NCI-H2081 treated with DMSO at 0.1 percent for 48 hours (cell line): ENCODE measurements around the gene HBM.
"Not testable (repeated sequence)": the region's sequence is repeated elsewhere in the genome, so short reads cannot be mapped to it uniquely, and the experiment has no call there.

Experiments
- DNase-seq: peaks from one replicate; lab custom pipeline; 2025; lab: John Stamatoyannopoulos, UW

HBM gene

DNA sequence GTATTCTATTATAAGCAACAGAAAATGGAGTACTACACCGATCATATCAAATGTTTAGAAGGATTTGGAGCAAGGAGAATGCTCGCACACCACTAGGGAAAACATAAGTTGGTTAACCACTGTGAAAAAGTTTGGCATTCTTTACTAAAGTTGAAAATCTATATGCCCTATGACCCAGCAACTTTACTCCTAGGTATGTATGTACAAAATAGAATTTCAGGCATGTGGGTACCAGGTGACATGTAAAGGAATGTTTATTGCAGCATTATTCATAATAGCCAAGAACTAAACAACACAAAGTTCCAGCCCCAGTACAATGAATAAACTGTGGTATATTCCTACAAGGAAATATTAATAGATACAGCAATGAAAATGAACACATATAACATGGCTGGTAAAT lies 19.1 kb upstream of the HBM start:
- DNase-seq, result no peak

DNA sequence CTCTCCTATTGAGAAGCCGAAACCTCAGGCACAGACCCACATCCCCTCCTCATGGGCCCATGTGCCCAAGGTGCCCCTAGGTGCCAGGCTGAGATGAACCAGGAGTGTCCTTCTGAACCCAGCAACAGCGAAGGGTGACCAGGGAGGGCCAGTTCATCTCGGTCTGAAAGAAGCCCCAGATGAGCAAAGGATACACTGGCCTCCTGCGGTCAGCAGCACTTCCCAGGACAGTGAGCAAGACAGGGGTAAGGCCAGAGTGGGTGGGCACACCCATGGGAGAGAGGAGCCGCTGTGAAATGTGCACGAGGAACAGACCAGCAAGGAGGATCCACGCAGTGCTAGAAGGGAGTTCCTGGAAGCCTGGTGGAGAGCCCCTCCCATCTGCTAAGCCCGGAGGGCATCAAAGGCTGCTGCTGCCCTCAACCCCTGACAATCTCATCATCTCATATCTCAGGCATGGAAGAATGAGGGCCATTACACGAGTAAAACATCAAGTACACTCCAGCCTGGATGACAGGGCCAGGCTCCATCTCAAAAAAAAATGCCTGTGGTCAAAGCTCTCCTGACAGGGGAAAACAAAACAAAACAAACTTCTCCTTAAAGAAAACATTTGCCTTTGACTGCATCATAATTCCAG lies 16.6 kb upstream of the HBM start:
- no peak for DNase-seq

DNA sequence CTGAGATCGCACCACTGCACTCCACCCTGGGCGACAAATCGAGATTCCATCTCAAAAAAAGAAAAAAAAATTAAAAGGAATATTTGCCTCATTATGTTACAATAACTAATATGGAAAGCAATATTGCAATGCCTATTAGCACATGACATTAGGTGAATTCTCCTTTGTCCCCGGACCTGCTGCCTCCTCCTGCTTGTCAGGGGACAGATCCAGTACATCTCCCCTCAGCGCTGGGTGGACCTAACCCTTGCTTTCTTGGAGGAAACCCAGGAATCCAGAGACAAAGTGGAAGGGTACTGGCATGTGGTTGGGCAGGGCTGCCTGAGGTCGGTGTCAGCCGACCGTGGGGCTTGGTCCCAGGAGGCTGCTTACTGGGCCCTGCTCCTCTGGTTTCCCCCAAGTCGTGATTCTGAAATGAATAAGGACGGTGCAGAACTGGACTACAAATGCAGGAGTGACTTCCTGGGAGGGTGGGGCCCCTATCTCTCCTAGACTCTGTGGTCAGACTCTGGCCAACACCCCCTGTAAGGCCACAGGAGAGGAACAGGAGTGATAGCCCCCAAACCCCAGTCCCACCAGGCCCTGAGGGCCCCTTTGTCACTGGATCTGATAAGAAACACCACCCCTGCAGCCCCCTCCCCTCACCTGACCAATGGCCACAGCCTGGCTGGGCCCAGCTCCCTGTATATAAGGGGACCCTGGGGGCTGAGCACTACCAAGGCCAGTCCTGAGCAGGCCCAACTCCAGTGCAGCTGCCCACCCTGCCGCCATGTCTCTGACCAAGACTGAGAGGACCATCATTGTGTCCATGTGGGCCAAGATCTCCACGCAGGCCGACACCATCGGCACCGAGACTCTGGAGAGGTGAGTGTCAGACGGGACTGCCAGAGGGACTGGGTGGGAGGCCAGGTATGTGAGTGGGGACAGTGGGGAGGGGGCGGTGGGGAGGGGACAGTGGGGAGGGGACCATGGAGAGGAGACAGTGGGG lies 13.3 kb upstream of the HBM start, which contains the start of gene HBZ:
HBZ (plus strand) TSS at position 504 of the 988 bp plus-strand sequence; CDS start at position 770, 266 bp downstream.
- no peak for DNase-seq

DNA sequence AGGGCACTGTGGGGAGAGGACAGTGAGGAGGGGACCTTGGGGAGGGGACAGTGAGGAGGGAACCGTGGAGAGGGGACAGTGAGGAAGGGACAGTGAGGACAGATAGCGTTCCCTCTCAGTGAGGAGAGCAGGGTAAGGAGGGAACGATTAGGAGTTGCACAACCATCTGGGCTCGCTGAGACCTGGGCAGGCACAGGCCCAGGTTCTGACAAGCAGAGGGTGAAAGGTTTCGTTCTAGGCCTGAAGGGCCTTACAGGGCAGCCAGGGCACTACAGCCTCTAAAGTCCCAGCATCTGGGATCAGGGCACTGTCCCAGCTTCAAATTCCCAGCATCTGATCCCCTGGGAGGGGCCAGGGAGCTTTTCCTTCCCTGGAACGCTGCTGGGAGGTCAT lies 12.7 kb upstream of the HBM start:
- DNase-seq, result not testable (repeated sequence)

DNA sequence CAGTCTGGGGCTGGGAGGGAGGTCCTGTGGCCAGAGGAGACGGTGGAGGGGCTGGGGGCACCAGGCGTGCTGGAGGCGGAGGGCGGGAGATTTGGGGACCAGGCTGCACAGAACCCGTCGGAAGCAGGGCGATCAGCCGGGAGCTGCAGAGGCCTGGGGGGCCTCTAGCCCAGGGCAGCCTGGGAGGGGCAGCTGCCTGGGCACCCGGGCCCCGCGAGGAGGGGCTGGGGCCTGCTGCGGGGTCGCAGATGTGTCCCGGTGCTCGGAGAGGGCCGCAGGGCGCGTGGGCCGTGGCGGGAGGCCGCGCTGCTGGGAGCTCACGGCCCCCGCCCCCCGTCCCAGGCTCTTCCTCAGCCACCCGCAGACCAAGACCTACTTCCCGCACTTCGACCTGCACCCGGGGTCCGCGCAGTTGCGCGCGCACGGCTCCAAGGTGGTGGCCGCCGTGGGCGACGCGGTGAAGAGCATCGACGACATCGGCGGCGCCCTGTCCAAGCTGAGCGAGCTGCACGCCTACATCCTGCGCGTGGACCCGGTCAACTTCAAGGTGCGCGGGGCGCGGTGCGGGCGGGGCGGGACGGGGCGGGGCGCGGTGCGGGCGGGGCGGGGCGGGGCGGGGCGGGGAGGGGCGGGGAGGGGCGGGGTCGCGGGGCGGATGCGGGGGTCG lies 12.1 kb upstream of the HBM start:
- not testable (repeated sequence) for DNase-seq

DNA sequence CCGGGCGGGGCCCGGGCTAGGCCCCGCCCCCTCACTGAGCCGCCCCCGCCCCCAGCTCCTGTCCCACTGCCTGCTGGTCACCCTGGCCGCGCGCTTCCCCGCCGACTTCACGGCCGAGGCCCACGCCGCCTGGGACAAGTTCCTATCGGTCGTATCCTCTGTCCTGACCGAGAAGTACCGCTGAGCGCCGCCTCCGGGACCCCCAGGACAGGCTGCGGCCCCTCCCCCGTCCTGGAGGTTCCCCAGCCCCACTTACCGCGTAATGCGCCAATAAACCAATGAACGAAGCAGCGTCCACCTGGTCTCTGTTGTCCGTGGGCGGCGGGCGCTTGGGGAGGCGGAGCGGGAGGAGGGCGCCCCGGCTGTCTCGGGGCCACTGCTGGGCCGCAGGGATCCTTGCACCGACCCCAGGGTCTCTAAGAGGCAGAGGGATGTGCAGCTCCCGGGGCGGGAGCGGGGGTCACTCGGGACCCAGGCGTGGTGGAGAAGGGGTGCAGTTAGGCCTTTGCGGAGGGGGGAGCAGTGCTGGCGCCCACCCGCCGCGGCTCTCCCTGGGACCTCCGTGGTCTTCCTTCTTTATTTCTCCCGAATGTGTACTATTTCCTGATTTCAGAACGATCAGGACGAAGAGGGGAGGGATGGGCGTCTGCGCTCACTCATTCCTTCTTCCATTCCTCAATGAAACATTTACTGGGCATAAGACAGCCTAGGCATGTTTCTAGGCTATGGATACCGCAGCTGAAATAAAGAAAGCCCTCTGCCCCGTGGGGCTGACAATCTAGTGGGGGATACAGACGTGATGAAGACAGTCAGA lies 11.4 kb upstream of the HBM start:
- no peak for DNase-seq

DNA sequence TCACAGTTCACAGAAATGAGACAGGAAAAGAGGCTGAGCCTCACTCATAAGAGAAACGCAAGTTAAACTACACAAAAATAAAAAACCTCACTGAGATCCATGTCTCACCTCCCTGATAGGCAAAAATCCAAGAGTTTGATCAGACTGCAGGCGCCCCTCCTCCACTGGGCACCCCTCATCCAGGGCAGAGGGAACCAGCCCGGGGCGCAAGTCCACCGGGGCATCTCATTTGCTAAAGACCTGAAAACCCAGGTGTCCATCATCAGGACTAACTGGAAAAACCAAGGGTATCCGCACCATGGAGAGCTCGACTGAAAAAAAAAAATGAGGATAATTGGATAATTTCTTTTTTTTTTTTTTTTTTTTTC lies 10.8 kb upstream of the HBM start:
- DNase-seq, result no peak

DNA sequence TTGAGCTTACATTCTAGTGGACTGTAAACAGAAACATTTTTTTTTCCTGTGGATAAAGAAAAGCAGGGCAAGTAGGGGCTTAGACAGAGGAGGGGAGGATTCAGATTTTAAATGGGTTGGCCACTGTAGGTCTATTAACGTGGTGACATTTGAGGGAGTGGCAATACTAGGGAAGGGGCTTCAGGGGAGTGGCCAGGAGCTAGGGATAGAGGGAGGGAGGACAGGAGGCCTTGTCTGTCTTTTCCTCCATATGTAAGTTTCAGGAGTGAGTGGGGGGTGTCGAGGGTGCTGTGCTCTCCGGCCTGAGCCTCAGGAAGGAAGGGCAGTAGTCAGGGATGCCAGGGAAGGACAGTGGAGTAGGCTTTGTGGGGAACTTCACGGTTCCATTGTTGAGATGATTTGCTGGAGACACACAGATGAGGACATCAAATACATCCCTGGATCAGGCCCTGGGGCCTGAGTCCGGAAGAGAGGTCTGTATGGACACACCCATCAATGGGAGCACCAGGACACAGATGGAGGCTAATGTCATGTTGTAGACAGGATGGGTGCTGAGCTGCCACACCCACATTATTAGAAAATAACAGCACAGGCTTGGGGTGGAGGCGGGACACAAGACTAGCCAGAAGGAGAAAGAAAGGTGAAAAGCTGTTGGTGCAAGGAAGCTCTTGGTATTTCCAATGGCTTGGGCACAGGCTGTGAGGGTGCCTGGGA lies 6.5 kb upstream of the HBM start:
- no peak for DNase-seq

DNA sequence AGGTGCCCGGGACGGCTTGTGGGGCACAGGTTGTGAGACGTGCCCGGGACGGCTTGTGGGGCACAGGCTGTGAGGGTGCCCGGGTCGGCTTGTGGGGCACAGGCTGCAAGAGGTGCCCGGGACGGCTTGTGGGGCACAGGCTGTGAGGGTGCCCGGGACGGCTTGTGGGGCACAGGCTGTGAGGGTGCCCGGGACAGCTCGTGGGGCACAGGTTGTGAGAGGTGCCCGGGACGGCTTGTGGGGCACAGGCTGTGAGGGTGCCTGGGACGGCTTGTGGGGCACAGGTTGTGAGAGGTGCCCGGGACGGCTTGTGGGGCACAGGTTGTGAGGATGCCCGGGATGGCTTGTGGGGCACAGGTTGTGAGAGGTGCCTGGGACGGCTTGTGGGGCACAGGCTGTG lies 5.5 kb upstream of the HBM start:
- DNase-seq, result not testable (repeated sequence)

DNA sequence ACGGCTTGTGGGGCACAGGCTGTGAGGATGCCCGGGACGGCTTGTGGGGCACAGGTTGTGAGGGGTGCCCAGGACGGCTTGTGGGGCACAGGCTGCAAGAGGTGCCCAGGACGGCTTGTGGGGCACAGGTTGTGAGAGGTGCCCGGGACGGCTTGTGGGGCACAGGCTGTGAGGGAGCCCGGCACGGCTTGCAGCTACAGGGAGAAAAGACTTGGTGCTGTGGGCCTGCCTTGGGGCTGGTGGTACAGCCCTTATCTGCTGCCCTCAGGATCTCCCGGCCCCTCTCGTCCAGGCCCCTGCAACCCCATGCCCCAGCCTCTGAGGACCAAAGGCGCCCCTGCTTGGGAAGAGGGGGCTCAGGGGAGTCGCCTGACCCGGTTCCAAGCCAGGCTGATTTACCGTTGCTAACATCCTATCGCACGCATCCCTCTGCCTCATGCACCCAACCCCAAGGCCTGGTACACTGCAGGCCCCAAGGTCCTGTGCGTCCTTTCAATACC lies 5.0 kb upstream of the HBM start:
- DNase-seq, result no peak

DNA sequence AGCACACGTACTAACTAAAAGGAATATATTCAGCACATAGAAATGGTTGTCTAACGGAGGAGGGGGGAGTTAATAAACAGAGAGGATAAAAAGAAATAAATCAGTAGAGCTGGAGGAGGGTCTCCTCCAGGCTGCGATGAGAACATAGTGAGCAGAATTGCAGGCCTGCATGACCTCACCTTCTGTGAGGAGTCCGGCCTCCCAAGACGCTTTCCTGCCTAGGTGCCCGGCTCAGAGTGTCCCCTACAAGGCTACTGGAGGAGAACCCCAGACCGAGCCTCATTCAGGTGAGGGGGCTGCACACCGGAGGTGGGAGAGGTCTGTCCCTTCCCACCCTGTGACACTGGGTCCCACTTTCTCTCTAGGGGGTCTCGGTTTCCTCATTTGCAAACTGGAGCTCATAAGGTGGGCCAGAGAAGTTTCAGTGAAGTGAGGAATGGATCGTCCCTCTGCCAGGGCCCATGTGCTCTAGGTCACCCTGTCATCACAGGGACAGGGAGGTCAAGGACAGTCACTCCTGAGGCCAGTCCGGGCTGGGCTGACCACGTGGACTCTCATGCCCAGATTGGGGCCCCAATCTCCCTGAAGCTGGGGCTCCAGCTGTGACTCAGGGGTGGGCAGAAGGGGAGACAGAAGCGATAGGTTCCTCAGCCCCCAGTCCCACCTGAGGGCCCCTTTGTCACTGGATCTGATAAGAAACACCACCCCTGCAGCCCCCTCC lies 3.3 kb upstream of the HBM start:
- DNase-seq, result no peak

DNA sequence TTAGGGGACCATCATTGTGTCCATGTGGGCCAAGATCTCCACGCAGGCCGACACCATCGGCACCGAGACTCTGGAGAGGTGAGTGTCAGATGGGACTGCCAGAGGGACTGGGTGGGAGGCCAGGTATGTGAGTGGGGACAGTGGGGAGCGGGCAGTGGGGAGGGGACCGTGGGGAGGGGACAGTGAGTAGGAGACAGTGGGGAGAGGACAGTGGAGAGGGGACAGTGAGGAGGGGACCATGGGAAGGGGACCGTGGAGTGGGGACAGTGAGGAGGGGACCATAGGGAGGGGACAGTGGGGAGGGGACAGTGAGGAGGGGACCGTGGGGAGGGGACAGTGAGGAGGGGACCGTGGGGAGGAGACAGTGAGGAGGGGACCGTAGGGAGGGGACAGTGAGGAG lies 2.6 kb upstream of the HBM start:
- not testable (repeated sequence) for DNase-seq

DNA sequence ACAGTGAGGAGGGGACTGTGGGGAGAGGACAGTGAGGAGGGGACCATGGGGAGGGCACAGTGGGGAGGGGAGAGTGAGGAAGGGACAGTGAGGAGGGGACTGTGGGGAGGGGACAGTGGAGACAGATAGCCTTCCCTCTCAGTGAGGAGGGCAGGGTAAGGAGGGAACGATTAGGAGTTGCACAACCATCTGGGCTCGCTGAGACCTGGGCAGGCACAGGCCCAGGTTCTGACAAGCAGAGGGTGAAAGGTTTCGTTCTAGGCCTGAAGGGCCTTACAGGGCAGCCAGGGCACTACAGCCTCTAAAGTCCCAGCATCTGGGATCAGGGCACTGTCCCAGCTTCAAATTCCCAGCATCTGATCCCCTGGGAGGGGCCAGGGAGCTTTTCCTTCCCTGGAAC lies 2.1 kb upstream of the HBM start:
- DNase-seq, result not testable (repeated sequence)

DNA sequence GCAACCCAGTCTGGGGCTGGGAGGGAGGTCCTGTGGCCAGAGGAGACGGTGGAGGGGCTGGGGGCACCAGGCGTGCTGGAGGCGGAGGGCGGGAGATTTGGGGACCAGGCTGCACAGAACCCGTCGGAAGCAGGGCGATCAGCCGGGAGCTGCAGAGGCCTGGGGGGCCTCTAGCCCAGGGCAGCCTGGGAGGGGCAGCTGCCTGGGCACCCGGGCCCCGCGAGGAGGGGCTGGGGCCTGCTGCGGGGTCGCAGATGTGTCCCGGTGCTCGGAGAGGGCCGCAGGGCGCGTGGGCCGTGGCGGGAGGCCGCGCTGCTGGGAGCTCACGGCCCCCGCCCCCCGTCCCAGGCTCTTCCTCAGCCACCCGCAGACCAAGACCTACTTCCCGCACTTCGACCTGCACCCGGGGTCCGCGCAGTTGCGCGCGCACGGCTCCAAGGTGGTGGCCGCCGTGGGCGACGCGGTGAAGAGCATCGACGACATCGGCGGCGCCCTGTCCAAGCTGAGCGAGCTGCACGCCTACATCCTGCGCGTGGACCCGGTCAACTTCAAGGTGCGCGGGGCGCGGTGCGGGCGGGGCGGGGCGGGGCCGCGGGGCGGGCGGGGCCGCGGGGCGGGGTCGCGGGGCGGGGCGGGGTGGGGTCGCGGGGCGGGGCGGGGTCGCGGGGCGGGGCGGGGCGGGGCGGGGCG lies 1.5 kb upstream of the HBM start:
- DNase-seq, result not testable (repeated sequence)

DNA sequence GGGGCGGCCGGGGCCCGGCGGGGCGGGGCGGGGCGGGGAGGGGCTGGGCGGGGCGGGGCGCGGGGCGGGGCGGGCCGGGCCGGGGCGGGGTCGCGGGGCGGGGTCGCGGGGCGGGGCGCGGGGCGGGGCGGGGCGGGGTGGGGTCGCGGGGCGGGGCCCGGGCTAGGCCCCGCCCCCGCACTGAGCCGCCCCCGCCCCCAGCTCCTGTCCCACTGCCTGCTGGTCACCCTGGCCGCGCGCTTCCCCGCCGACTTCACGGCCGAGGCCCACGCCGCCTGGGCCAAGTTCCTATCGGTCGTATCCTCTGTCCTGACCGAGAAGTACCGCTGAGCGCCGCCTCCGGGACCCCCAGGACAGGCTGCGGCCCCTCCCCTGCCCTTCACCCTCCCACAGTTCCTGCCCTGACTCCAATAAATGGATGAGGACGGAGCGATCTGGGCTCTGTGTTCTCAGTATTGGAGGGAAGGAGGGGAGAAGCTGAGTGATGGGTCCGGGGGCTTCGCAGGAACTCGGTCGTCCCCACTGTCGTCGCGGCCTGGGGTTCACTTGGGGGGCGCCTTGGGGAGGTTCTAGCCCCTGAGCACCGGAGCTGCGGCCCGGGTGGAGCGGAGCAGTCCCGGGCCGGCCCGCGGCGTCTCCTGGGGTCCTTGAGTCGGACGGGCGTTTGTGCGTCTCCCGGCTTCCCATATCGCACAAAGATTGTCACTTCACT lies 795 bp upstream of the HBM start:
- no peak for DNase-seq

DNA sequence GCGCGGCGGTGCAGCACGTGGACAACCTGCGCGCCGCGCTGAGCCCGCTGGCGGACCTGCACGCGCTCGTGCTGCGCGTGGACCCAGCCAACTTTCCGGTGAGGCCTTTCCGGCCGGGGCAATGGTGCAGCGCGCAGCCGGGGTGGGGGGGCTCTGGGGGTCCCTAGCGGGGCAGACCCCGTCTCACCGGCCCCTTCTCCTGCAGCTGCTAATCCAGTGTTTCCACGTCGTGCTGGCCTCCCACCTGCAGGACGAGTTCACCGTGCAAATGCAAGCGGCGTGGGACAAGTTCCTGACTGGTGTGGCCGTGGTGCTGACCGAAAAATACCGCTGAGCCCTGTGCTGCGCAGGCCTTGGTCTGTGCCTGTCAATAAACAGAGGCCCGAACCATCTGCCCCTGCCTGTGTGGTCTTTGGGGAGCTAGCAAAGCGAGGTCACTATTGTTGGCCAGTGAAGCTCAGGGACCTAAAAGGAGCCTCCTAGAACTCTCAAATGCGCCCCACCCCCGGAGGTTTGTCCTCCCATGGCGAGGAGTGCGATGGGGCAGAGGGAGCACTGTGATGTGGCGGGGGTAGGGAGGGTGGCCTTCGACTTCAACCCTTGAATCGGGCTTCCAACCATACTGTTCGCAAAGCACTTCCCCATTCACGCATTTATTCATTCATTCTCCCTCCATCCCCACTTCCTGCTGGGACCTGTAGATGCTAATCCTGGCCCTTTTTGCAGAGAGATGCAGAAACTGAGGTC lies 770 bp downstream of the HBM start:
- no peak for DNase-seq

DNA sequence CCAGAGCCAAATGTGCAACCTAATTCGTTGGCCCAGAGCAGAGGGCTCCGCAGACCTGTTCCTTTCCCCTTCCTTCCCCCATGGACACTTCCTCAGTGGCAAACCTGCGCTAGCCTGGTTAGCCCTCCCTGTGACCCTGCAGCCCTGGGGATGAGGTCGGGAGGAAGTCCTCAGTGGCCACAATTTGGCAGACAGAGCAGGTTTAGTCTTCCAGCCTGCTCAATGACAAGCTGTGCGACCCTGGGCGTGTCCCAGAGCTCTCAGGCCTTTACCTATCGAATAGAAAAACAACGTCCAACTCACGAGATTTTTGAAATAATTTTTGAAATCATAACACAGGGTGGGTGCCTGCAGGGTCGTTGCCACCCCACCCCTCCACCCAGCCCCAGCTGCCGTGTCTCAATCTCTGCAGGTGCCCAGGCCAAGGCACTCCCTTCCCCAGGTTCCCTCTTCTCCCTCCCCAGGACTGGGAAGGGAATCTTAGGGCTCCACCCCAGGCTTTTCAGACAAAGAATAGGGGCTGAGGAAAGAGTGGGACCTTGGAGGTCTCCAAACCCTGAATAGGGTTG lies 1.4 kb downstream of the HBM start:
- DNase-seq, result no peak

DNA sequence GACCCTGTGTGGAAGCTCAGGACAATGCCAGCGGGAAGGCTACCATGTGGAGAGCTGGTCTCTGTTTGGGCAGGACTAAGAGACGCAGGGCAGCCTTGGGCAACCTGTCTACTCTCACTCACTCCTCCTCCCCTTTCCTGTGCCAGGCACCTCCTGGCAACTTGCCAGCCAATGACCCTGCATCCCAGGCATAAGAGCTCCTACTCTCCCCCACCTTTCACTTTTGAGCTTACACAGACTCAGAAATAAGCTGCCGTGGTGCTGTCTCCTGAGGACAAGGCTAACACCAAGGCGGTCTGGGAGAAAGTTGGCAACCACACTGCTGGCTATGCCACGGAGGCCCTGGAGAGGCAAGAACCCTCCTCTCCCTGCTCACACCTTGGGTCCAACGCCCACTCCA lies 2.6 kb downstream of the HBM start:
- no peak for DNase-seq
